ENCODE results near the gene NVL.

DNA sequence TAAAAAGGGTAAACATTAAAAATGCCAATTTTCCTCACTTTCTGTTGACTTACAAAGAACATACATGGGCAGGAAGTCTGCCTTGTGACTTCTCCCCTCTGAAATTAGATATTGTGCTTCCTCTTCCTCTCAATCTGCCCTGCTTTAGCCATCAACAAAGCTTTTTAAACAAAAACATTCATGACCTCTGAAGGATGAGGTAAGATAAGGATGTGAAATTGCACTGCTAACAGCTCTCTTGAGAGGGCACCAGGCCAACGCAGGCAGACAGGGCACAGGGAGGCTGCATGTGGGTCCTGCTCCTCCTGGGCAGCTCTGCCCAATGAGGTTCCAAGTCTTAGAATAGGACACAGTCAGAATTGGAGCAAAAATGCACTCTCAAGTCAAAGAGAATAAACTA is 84.8 kb downstream of the NVL start:
- TF ChIP-seq, protein P1, sequence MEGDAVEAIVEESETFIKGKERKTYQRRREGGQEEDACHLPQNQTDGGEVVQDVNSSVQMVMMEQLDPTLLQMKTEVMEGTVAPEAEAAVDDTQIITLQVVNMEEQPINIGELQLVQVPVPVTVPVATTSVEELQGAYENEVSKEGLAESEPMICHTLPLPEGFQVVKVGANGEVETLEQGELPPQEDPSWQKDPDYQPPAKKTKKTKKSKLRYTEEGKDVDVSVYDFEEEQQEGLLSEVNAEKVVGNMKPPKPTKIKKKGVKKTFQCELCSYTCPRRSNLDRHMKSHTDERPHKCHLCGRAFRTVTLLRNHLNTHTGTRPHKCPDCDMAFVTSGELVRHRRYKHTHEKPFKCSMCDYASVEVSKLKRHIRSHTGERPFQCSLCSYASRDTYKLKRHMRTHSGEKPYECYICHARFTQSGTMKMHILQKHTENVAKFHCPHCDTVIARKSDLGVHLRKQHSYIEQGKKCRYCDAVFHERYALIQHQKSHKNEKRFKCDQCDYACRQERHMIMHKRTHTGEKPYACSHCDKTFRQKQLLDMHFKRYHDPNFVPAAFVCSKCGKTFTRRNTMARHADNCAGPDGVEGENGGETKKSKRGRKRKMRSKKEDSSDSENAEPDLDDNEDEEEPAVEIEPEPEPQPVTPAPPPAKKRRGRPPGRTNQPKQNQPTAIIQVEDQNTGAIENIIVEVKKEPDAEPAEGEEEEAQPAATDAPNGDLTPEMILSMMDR (IDR thresholded peaks at IDR 0.05; ENCODE audit: insufficient read depth, low read depth, low read length) = no peak
- no peak for TF ChIP-seq EZH2 (IDR thresholded peaks at IDR 0.05; ENCODE audit: insufficient read depth, low read length)

All from astrocyte (in vitro differentiated cells and primary cell).